Right renal cortex interstitium (tissue), 3 donors: ENCODE results near the gene KRTAP4-11. TPM values are rescaled to one million over a fixed set of nuclear protein-coding genes. Genes with fewer than 3 reads are reported as not detected.
"Not testable (repeated sequence)": the region's sequence is repeated elsewhere in the genome, so short reads cannot be mapped to it uniquely, and the experiment has no call there.

Experiments used
- DNase-seq, 3 donors: peaks; one replicate each; pipeline ENCODE4 v3.0.0-alpha.2; 2013; ENCODE audit warnings: low read depth in 3 of 3, low spot score in 2 of 3
- polyA plus RNA-seq, 3 donors: library from polyadenylated mRNA; unstranded; fragments of 120-200 nt; gene quantifications; one replicate each; pipeline ENCODE4 v1.2.1, GENCODE V29; 2013; ENCODE audit not compliant: insufficient read length in 3 of 3

Gene KRTAP4-11
- polyA plus RNA-seq, 3 donors, result not detected

- no peak for DNase-seq
Measured at GRCh38 chr17:41125064-41125463, 6.9 kb upstream of the KRTAP4-11 start.

GRCh38 chr17:41123991-41124371 is 5.8 kb upstream of the KRTAP4-11 start, which contains the start of gene KRTAP4-12:
KRTAP4-12 (minus strand) TSS chr17:41124182; CDS start chr17:41124122, 60 bp downstream.
- DNase-seq, result not testable (repeated sequence)

GRCh38 chr17:41123292-41123990 is 5.3 kb upstream of the KRTAP4-11 start:
- not testable (repeated sequence) for DNase-seq

GRCh38 chr17:41121742-41122141 is 3.6 kb upstream of the KRTAP4-11 start:
- no peak for DNase-seq

GRCh38 chr17:41119696-41120690 is 1.8 kb upstream of the KRTAP4-11 start:
- DNase-seq, result not testable (repeated sequence)

GRCh38 chr17:41118721-41119120 is 548 bp upstream of the KRTAP4-11 start:
- DNase-seq, result no peak

- DNase-seq, result no peak
Measured at GRCh38 chr17:41116297-41116696, 1.9 kb downstream of the KRTAP4-11 start.

GRCh38 chr17:41111151-41111885 is 6.9 kb downstream of the KRTAP4-11 start:
- no peak for DNase-seq

- DNase-seq, result not testable (repeated sequence)
Measured at GRCh38 chr17:41108728-41109386, 9.3 kb downstream of the KRTAP4-11 start.

GRCh38 chr17:41107941-41108450 is 10.2 kb downstream of the KRTAP4-11 start:
- no peak for DNase-seq

- not testable (repeated sequence) for DNase-seq
Measured at GRCh38 chr17:41105347-41105746, 12.8 kb downstream of the KRTAP4-11 start, which contains the start of gene KRTAP4-9. KRTAP4-9 (plus strand) TSS chr17:41105389; CDS start chr17:41105389, 0 bp downstream.

GRCh38 chr17:41104386-41105038 is 13.7 kb downstream of the KRTAP4-11 start:
- not testable (repeated sequence) for DNase-seq

- DNase-seq, result no peak
Measured at GRCh38 chr17:41103896-41104295, 14.3 kb downstream of the KRTAP4-11 start.

GRCh38 chr17:41101586-41102259 is 16.4 kb downstream of the KRTAP4-11 start, which contains the start of gene KRTAP4-16:
KRTAP4-16 (minus strand) TSS chr17:41102209; CDS start chr17:41102209, 0 bp downstream.
- no peak for DNase-seq

GRCh38 chr17:41099682-41100480 is 18.3 kb downstream of the KRTAP4-11 start:
- DNase-seq, result not testable (repeated sequence)

- no peak for DNase-seq
Measured at GRCh38 chr17:41098481-41098880, 19.7 kb downstream of the KRTAP4-11 start.

- no peak for DNase-seq
Measured at GRCh38 chr17:41098042-41098441, 20.1 kb downstream of the KRTAP4-11 start, which contains the start of gene KRTAP4-8. KRTAP4-8 (minus strand) TSS chr17:41098142; CDS start chr17:41098084, 58 bp downstream.

GRCh38 chr17:41096055-41096454 is 22.1 kb downstream of the KRTAP4-11 start:
- no peak for DNase-seq
